ENCODE measurements around the gene YTHDF2.
"Not testable (repeated sequence)": the region's sequence is repeated elsewhere in the genome, so short reads cannot be mapped to it uniquely, and the experiment has no call there.

The YTHDF2 gene

DNA sequence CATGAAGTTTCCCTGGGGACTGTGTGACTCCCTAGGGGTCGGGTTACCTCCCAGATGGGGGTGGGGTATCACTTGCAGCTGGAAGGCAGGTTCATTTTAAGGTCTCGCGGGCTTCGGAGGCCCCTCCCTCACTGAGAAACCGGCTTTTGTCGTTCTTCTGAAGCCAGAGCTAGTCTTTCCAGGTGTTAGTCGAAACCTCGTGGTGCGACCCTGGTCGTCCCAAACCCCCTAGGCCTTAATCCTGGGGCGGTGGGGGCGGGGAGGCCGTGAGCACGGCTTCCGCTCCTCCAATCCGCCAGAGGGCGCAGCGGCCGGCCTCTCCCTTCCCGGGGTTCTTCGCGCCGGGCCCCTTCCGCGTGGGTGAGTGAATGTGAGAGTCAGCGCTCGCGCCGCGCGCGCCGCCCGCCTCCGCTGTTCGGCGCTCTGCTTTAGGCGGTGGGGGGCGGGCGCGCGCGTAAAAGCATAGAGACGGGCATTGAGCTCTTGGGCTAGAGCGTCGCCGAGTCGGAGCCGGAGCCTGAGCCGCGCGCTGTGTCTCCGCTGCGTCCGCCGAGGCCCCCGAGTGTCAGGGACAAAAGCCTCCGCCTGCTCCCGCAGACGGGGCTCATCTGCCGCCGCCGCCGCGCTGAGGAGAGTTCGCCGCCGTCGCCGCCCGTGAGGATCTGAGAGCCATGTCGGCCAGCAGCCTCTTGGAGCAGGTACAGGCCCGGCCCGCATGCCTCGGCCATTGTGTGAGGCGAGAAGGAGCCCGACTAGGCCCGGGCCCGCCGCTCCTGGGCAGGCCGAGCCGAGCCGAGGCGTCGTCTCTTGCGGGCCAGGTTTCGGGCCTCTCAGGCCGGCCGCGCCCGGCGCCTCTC, at the start of gene YTHDF2:
Gene YTHDF2 (plus strand): TSS at position 491 of the 857 bp plus-strand sequence. CDS start 181 bp downstream, at position 672.
- peak; percentile 96 for DNase-seq

DNA sequence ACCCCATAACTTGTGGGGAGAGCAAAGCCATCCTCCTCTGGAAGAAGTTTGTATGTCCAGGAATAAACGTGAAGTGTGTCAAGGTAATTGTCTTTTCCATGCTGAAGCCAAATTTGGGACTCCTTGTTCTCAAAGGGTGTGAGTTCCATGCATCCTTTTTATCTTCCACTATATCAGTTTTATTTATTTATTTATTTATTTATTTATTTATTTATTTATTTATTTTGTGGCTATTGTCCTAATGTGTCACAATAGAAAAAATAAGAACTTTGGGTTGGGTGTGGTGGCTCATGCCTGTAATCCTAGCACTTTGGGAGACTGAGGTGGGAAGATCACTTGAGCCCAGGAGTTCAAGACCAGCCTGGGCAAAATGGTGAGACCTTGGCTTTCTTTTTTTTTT, 45.1 kb upstream of the YTHDF2 start:
- DNase-seq, result not testable (repeated sequence)

DNA sequence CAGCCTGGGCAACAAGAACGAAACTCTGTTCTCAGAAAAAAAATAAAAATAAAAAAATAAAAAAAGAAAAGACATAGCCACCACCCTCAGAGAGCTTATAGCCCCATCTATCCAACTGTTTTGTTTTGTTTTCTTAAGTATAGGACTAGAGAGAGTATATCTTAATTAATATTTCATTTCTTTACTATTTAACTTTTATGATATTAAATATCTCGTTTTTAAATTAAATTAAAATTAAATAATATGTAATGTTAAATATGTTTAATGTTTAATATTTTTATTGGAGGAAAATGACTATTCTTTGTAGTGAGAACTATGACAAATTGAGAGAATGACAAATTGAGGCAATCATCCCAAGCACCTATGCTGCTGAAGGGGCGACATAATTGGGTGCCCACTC, 33.1 kb upstream of the YTHDF2 start:
- no peak for DNase-seq

DNA sequence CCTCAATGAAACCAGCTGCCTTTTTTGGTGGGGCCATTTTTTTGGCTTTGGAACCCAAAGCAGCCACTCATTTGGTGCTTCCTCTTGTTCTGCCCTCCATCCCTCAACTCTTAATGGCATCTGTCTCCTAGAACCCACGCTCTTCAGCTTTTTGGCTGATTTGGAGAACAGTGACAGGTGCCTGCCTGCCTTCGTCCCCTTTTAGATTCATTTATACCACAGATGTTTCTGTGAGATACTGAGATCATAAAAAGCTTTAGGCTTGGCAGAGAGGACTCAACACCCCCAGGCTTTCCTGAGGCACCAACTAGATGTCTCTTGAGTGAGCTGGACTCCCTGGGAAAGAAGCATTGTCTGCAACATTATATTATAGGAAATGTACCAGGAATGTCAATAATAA, 20.4 kb upstream of the YTHDF2 start:
- no peak for DNase-seq

DNA sequence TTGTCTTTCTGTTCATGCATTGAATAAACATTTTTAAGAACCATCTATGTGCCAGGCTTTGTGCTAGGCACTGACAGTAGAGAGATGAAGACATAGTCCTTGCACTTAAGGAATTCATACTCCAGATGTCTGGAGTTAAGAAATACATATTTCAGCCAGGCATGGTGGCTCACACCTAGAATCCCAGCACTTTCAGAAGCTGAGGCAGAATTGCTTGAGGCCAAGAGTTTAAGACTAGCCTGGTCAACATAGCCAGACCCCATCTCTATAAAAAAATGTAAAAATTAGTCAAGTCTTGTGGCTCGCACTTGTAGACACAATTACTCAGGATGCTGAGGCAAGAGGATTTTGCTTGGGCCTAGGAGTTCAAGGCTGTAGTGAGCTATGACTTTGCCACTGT, 18.6 kb upstream of the YTHDF2 start:
- no peak for DNase-seq

DNA sequence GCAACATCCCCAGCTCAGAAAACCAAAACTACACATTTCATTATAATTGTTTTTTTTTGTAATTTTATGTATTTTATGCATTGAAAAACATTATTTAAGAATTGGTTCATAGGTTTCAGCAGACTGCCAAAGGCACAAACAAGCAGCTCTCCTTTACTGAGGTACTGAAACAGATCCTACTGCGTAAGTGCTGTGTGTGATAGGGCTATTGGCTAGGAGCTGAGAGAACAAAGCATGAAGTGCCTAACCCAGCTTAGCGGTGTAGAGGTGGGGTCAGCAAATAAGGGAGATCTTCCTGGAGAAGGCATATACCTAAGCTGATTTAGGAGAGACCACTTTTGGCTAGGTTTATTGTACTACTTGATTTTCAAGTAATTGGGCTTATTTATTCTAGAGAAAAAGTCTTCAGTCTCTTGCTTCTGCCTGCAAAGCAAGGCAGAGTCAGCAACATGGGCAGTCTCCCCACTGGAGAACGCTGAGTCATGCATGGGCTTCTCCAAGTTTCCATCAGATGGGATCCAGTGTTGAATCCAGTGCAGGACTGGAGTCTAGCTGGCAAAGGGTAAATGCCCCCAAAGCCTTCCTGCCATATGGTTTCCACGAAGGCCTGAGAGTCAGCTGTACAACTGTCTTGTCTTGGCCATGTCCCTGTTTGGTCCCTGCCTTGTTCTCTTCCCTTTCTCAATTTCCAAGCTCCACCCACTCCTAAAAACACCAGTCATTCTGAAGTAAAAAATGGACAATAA, 18.0 kb upstream of the YTHDF2 start:
- no peak for DNase-seq

DNA sequence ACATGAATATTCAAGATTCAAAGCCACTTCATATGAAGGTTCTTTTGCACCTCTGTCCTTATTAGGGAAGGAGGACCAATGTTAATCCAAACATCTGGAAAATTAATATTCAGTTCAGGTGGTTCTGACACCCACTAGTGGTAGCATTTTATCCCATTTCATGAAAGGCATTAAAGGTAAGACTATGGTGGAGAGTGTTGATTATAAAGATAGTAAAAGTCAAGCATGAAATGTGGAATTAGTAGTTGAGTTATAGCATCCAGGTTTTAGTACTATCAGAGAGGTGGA, 17.5 kb upstream of the YTHDF2 start:
- DNase-seq, result no peak

DNA sequence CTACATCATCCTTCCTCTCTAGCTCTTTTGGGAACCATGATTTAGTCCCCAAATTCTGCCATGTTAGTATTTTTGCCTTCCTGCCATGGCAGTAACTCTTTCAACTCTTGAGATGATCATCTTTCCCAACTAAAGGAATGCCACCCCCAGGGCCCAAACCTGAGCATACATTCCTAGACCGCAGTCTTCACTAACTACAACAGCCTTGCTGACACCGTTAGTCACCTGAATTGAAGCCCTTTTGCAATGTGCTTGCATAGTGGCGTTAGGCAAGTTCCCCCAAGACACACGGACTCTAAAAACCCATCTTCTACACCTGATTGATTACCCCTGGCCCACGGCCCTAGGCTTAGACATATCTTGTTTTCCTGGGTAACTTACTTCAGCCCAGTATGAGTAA, 16.4 kb upstream of the YTHDF2 start:
- no peak for DNase-seq

DNA sequence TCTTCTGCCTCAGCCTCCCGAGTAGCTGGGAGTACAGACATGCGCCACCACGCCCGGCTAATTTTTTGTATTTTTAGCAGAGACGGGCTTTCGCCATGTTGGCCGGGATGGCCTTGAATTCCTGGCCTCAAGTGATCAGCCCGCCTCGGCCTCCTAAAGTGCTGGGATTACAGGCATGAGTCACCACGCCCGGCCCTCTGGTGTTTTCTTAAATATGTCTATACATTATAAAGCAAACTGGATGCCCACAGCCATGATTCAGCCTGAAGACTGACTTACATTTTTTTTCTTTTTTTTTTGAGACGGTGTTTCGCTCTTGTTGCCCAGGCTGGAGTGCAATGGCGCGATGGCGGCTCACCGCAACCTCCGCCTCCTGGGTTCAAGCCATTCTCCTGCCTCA, 14.8 kb upstream of the YTHDF2 start:
- not testable (repeated sequence) for DNase-seq

DNA sequence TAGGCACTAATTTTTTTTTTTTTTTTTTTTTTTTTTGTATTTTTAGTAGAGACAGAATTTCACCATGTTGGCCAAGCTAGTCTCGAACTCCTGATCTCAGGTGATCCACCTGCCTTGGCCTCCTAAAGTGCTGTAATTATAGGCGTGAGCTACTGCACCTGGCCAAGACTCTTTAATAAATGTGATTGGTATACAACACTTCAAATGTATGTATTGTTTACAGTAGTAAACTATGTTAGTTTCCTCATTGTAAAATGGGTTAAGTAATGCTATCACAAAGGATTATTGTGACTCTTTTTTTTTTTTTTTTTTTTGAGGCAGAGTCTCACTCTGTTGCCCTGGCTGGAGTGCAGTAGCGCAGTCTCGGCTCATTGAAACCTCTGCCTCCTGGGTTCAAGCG, 11.4 kb upstream of the YTHDF2 start:
- DNase-seq, result not testable (repeated sequence)

DNA sequence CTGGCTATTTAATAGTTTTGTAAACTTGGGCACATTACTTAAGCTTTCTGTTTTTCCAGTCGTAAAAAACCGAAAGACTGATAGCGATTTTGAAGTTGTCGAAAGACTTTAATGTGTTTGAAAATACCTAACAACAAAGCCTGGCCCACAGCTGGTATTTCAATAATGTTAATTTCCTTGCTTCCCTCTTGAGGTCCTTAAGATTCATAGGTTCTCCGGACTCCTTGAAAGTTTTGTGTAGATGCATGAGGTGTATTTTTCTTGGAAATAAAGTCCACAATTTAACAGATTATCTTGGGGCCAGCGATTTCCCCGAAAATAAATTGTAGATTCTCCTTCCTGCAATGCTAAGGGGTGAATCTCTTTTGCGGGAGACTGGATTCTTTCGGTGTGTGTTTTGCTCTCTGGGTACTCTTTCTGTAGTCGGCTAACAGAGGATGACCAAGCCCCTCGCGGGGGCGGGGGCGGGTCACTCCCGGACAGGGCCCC, 735 bp upstream of the YTHDF2 start:
- DNase-seq, result no peak

DNA sequence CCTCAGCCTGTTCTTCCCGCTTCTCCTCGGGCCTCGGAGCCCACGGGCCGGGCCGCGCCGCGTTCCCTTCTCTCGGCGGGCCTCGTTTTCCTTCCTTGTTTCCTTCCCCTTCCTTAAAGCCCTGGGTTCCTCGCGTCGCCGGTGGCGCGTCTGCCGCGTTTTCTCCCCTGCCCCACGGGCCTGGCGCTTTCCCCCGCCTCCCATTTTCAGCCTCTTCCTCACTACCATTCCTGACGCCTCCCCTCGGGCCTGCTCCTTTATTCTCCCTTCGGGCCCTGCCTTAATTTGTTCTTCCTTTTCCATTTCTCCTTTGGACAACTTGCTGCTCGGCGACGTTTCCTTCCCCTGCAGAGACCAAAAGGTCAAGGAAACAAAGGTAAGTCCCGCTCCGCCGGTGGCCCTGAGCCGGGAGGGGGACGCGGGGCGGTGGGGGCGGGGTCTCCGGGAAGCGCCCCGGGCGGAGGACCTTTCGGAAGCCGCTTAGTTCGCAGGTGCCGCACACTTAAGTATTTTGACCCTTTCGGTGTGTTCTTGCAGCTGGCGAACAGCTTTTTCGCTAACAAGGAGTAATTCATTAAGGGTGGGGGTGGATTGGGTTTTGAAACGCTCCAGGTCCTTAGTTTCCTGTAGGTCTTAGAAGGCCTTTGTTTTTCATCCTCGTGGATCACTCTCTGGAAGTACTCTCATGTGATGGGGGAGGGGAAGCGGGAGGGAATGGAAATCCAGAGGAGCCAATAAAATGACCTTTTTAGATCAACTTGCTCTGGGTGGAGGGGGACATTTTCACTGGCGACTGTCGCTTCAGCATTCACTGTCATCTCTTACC, 780 bp downstream of the YTHDF2 start:
- peak; percentile 34 for DNase-seq

DNA sequence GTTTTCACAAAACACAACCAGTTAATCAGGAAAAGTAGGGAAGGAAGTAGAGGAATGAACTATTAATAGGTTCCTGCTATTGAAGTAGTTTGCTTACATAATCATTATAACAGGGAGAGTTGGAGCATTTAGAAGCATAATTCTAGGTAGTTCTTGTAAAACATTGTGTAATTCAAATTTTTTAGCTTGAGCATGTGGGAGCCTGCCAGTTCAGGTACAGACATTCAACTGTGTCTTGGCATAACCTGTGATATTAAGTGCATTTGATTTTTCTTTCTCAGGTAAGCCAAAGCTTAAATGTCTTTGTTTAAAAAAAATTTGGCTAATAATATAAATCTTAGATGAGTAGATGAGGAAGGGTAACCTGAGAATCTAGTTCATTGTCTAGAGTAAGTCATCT, 3.4 kb downstream of the YTHDF2 start:
- DNase-seq, result no peak

DNA sequence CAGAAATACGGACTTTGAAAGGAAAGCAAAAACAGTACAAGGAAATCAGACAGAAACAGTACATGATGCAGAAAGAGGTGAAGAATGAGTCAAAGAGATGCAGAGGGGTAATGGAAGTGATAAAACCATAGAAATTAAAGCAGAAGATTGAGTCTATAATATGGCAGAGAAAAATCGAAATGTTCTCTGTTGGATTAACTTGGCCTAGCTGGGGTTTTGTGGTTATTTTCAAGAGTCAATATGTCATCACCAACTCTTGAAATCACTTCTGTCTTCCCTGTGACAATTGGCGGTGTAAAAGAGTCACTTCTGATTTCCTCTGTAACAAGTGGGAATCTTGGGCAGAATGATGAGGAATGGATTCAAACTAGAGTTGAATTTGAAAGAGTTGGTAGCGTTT, 7.4 kb downstream of the YTHDF2 start:
- no peak for DNase-seq

DNA sequence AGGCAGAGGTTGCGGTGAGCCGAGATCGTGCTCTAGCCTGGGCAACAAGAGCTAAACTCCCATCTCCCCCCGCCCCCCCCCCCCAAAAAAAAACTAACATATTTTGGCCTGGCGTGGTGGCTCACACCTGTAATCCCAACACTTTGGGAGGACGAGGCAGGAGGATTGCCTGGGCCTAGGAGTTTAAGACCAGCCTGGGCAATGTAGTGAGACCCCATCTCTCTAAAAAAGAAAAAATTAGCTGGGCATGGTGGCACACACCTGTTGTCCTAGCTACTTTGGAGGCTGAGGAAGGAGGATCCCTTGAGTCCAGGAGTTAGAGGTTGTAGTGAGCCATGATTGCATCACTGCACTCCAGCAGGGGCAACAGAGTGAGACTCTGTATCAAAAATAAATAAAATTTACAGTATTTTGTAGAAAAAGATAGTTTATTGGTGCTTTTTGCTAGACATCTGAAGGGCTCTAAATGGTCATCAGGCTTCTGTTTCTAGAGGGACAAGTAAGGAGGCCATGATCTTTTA, 9.0 kb downstream of the YTHDF2 start:
- DNase-seq, result no peak

DNA sequence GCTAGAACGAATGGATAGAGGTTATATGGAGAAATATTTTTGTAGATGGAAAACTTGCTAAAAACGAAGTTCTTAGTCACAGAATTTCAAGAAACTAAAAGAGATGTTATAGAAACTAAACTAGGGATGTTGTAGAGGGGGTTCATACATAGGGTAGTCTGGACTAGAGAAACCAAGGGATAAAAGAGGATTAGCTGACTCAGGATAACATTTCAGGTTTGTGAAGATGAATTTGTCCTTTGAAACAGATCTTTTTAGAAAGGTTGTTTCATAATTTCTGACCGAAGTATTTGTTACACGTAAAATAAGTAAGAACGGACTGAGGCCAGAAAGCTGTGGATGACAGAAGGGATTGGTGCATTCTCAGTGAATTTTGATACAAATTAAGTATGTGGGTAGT, 13.6 kb downstream of the YTHDF2 start:
- no peak for DNase-seq

DNA sequence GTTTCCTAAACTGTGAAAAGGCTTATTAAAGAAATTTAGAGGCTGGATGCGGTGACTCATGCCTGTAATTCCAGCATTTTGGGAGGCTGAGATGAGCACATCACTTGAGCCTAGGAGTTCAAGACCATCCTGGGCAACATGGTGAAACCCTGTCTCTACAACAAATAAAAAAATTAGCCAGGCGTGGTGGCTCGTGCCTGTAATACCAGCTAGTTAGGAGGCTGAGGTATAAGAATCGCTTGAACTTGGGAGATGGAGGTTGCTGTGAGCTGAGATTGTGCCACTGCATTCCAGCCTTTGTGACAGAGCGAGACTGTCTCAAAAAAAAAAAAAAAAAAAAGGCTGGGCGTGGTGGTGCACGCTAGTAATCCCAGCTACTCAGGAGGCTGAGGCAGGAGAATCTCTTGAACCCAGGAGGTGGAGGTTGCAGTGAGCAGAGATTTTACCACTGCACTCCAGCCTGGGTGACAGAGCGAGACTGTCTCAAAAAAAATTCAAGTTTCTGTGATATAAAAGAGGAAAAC, 14.1 kb downstream of the YTHDF2 start:
- not testable (repeated sequence) for DNase-seq

DNA sequence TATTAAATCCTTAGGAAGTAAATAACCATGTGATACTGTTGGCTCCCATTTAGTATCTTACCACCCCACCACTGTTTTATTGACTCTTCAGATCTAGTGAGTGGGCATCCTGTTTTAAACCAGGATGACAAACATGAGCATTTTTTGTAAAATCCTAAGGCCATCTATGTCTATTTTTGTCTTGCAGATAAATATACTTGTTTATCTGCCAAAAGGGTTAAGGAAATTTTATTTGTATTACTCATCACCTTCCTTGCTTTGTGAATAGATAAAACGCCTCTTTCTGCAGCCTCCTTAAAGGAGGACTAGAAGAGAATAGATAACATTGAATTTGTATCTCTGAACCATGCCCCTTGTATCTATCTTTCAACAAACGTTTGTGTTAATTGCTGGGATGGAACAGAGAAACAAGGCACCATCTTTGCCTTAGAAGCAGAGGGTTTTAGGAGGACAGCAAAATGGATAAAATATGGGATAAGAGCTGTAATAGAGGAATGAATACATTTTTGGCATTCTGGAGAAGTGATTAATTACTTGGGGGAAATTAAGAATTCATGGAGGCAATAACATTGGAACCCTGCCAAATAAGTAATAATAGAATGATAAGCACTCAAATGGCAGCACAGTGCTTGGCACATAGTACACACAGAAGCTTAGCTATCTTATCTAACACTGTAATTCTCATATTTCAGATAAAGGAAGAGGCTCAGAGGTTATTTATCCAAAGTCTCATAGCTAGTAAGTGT, 14.7 kb downstream of the YTHDF2 start:
- DNase-seq, result no peak

DNA sequence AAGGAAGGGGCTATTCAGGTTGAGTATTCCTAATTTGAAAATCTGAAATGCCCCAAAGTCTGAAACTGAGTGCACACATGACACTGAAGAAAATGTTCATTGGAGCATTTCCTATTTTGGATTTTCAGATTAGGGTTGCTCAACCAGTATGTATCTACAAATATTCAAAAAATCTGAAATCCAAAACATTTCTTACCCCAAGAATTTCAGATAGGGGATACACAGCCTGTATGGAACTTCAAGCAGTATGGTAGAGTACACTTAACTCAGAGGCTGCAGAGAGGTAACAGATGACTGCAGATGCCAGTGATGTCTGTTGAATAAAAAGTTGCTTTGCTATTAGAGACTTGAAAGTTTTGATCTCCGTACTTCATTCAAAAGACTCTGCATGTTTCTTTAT, 19.0 kb downstream of the YTHDF2 start:
- no peak for DNase-seq

DNA sequence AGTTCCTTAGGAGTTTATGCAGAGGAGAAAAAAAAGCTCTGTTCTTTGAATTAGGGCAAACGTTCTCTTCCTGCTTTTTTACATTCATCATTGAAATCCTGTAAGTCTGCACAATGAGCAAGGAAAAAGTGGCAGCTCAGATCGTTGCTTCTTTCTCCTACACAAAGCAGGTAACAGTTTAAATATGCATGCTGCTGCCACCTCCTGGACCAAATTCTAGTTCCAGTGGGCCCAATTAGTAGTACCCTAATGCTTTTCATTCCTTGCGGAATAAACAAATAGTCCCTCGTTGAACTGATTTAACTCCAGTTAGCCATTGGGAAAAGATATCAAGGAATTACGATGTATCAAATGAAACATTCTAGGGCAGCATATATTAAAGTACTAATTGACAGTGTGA, 20.1 kb downstream of the YTHDF2 start:
- no peak for DNase-seq

DNA sequence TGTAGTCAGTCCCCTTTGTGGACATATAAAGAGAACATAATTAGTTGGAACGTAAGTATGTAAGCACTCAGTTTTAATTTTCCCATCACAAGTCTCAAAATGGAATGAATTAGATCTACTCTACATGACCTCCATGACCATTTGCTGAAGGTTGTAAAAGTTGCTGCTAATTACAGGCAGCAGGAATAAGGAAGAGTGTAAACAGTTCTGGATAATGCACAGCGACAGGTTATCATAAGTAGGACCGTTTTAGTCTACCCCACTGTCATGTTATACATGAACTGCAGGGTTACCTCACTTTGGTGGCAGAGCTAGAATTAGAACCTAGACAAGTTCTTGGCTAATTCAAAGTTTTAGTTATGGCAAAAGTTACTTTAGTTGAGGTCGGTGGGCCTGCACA, 21.7 kb downstream of the YTHDF2 start:
- no peak for DNase-seq

DNA sequence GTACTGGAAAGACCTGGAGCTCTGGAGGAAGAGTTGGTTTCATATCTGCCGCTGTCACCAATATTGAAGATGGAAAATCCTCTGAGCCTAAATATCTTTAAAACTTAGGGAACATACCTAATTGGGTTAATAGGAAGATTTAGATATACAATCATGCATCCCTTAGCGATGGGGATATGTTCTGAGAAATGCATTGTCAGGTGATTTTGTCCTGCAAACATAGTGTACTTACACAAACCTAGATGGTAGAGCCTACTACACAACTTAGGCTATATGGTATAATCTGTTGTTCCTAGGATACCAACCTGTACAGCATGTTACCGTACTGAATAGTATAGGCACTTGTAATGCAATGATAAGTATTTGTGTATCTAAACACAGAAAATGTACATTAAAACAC, 22.5 kb downstream of the YTHDF2 start:
- no peak for DNase-seq

Data from NCI-H1436 (cell line).